ENCODE data around the gene POLR1B.

Gene POLR1B

GRCh38 chr2:112626604-112627059 lies 84.4 kb downstream of the POLR1B start:
- DNase-seq (ENCODE audit: insufficient read length, low spot score): no peak
- no peak for FAIRE-seq

Data from GM19239 (cell line).